Smooth muscle cell (in vitro differentiated cells): ENCODE results near the gene SMIM9. TPM values are rescaled to one million over a fixed set of nuclear protein-coding genes. Genes with fewer than 3 reads are reported as not detected.
"Not testable (repeated sequence)": the region's sequence is repeated elsewhere in the genome, so short reads cannot be mapped to it uniquely, and the experiment has no call there.

ENCODE experiments used
- DNase-seq: peaks from one replicate; lab custom pipeline; 2025; ENCODE audit not compliant: unreplicated experiment; lab: John Stamatoyannopoulos, UW
- H2AFZ ChIP-seq: fragments of 200-600 bp; sonication (generic); 2 replicates; pipeline ENCODE4 v1.6.0; 2016; ENCODE audit warnings: antibody characterized with exemption, low read depth, mild to moderate bottlenecking
- H3F3A ChIP-seq: fragments of 200-600 bp; sonication (generic); 2 replicates; pipeline ENCODE4 v1.6.0; 2017; ENCODE audit warnings: antibody characterized with exemption, low read depth
- H3K27ac ChIP-seq: fragments of 200-600 bp; sonication (generic); 2 replicates; pipeline ENCODE4 v1.5.1; 2016; ENCODE audit warnings: low read depth, mild to moderate bottlenecking
- H3K27me3 ChIP-seq: fragments of 200-600 bp; sonication (generic); 2 replicates; pipeline ENCODE4 v1.6.1; 2016; ENCODE audit warnings: low read depth, mild to moderate bottlenecking
- H3K36me3 ChIP-seq: fragments of 200-600 bp; sonication (generic); 2 replicates; pipeline ENCODE4 v1.5.1; 2016; ENCODE audit warnings: low read depth
- H3K4me1 ChIP-seq: fragments of 200-600 bp; sonication (generic); 2 replicates; pipeline ENCODE4 v1.5.1; 2016; ENCODE audit warnings: low read depth
- H3K4me2 ChIP-seq: fragments of 200-600 bp; sonication (generic); 2 replicates; pipeline ENCODE4 v1.6.0; 2016; ENCODE audit warnings: mild to moderate bottlenecking
- H3K4me3 ChIP-seq: fragments of 200-600 bp; sonication (generic); 2 replicates; pipeline ENCODE4 v1.5.1; 2016; ENCODE audit warnings: mild to moderate bottlenecking
- H3K79me2 ChIP-seq: fragments of 200-600 bp; sonication (generic); 2 replicates; pipeline ENCODE4 v1.6.0; 2016; ENCODE audit warnings: low read depth, mild to moderate bottlenecking
- H3K9ac ChIP-seq: fragments of 200-600 bp; sonication (generic); 2 replicates; pipeline ENCODE4 v1.6.0; 2016; ENCODE audit warnings: low read depth
- H3K9me3 ChIP-seq: fragments of 200-600 bp; sonication (generic); replicated peaks from 2 replicates; pipeline ENCODE4 v1.5.1; 2016; ENCODE audit warnings: low read depth
- H4K20me1 ChIP-seq: fragments of 200-600 bp; sonication (generic); 2 replicates; pipeline ENCODE4 v1.6.0; 2016; ENCODE audit warnings: low read depth
- CTCF ChIP-seq: fragments of 200-600 bp; sonication (generic); IDR thresholded peaks from 2 replicates; pipeline ENCODE4 v1.5.1; 2017; ENCODE audit warnings: borderline replicate concordance, mild to moderate bottlenecking, antibody characterized with exemption; ENCODE audit not compliant: insufficient read depth, poor library complexity, severe bottlenecking
- WGBS: methylation state at CpG from one replicate; pipeline ENCODE4 v1.1.7; 2016; ENCODE audit warnings: low lambda C conversion rate; 5-methylcytosine and 5-hydroxymethylcytosine counted together
- polyA plus RNA-seq: library from polyadenylated mRNA; unstranded; fragments of >200 nt; fragmentation: Nextera tagmentation; extraction: Ambion mirVana; gene quantifications from 2 replicates; pipeline ENCODE4 v1.2.1, GENCODE V29; 2016
- total RNA-seq: library from RNA; depleted of rRNA; stranded (reverse); fragments of >200 nt; gene quantifications from 2 replicates; pipeline ENCODE4 v1.2.3, GENCODE V29; 2014

SMIM9 gene
- not detected in 2 replicates for total RNA-seq
- polyA plus RNA-seq, result not detected in 2 replicates

GRCh38 chrX:154834562-154834961, at the start of gene SMIM9:
Gene SMIM9 (minus strand): TSS chrX:154834662. CDS start chrX:154830856, 3,806 bp downstream.
- no peaks in the 10 kb centered on the region for H3K9me3 ChIP-seq
- no peaks in the 10 kb centered on the region for H3K36me3 ChIP-seq
- no peak for DNase-seq
- H3K4me2 ChIP-seq, result no peak within 1 kb of the TSS
- no peaks in the 10 kb centered on the region for H3K27me3 ChIP-seq
- no peaks in the 10 kb centered on the region for H3F3A ChIP-seq
- no peak within 1 kb of the TSS for H3K27ac ChIP-seq
- no peaks in the 10 kb centered on the region for H3K79me2 ChIP-seq
- no peak within 1 kb of the TSS for H3K9ac ChIP-seq
- 71% methylated on average over 3 of the region's 3 CpGs for WGBS
- no peaks in the 10 kb centered on the region for H4K20me1 ChIP-seq
- H3K4me1 ChIP-seq, result no peaks in the 10 kb centered on the region
- no peak for TF ChIP-seq CTCF
- H3K4me3 ChIP-seq, result no peak within 1 kb of the TSS
- no peak within 1 kb of the TSS for H2AFZ ChIP-seq

GRCh38 chrX:154884069-154884468, 49.6 kb upstream of the SMIM9 start:
- not testable (repeated sequence) for H3K79me2 ChIP-seq, H4K20me1 ChIP-seq, H3F3A ChIP-seq, H3K27ac ChIP-seq, H2AFZ ChIP-seq, H3K4me3 ChIP-seq, H3K9ac ChIP-seq, DNase-seq, H3K4me2 ChIP-seq, H3K4me1 ChIP-seq, H3K27me3 ChIP-seq, H3K9me3 ChIP-seq, H3K36me3 ChIP-seq
- no CpG with 5 or more reads among the region's 8 CpGs for WGBS

- WGBS, result 59% methylated on average over 2 of the region's 2 CpGs
- H3K4me2 ChIP-seq, result no peak overlapping the region
- no peaks in the 10 kb centered on the region for H3K27me3 ChIP-seq
Observed at GRCh38 chrX:154873329-154873728, 38.9 kb upstream of the SMIM9 start.

GRCh38 chrX:154868522-154868921, 34.1 kb upstream of the SMIM9 start:
- not testable (repeated sequence) for H2AFZ ChIP-seq, H3K79me2 ChIP-seq, H3F3A ChIP-seq, H3K9me3 ChIP-seq, H3K27ac ChIP-seq, H3K4me1 ChIP-seq, H3K36me3 ChIP-seq, H3K27me3 ChIP-seq, H3K4me3 ChIP-seq, H3K4me2 ChIP-seq, H3K9ac ChIP-seq, DNase-seq, H4K20me1 ChIP-seq

More at GRCh38 chrX:154873329-154873728, 38.9 kb upstream of the SMIM9 start:
- Histone ChIP-seq H3K4me1 (no peaks in the 10 kb centered on the region), H4K20me1 (no peaks in the 10 kb centered on the region), H3K79me2 (no peaks in the 10 kb centered on the region), H3K9me3 (no peaks in the 10 kb centered on the region), H3K27ac (no peak overlapping the region), H3F3A (no peaks in the 10 kb centered on the region), H2AFZ (no peak overlapping the region), H3K36me3 (no peaks in the 10 kb centered on the region), H3K4me3 (no peak overlapping the region), H3K9ac (no peak overlapping the region)
- DNase-seq, result no peak
- no peak for TF ChIP-seq CTCF

GRCh38 chrX:154855256-154855655, 20.8 kb upstream of the SMIM9 start:
- no peak overlapping the region for H3K4me3 ChIP-seq
- DNase-seq, result no peak
- H3K4me1 ChIP-seq, result no peaks in the 10 kb centered on the region
- H3K79me2 ChIP-seq, result no peaks in the 10 kb centered on the region
- H3K27ac ChIP-seq, result no peak overlapping the region
- H3K4me2 ChIP-seq, result no peak overlapping the region
- no peaks in the 10 kb centered on the region for H3F3A ChIP-seq
- H3K36me3 ChIP-seq, result no peaks in the 10 kb centered on the region
- no peaks in the 10 kb centered on the region for H3K9me3 ChIP-seq
- no peaks in the 10 kb centered on the region for H3K27me3 ChIP-seq
- no peak for TF ChIP-seq CTCF
- H4K20me1 ChIP-seq, result no peaks in the 10 kb centered on the region
- no peak overlapping the region for H3K9ac ChIP-seq
- H2AFZ ChIP-seq, result no peak overlapping the region
